ENCODE measurements around the gene ERN1. TPM values are rescaled to one million over a fixed set of nuclear protein-coding genes. Genes with fewer than 3 reads are reported as not detected.
A peak's percentile ranks its signal among the peaks of the same experiment; 100 is the strongest.

Gene ERN1
- total and polyA plus RNA-seq, 4 donors = 8.3 to 34.2 (median 19.4) TPM

- no peak overlapping the region for H3K27ac ChIP-seq (ENCODE audit: low read depth in 1 of 2, low read length in 1 of 2)
- TF ChIP-seq CTCF (IDR thresholded peaks at IDR 0.05; ENCODE audit: control extremely low read depth, extremely low read depth) = no peak
- peaks cover 0 to 14% (median 10%) of the 10 kb centered on the region in 5 donors for H3K4me1 ChIP-seq (ENCODE audit: control insufficient read depth in 5 of 5, insufficient read depth in 5 of 5, low read length in 5 of 5)
- no peaks in the 10 kb centered on the region for H3K27me3 ChIP-seq (ENCODE audit: control insufficient read depth in 3 of 3, insufficient read depth in 3 of 3, low read length in 2 of 3)
- DNase-seq (no peak), ATAC-seq (ENCODE audit: insufficient read depth, low FRiP score) (no peak)
- H3K9ac ChIP-seq (ENCODE audit: insufficient read depth in 1 of 2, low read length in 2 of 2) = no peak overlapping the region
- H3K36me3 ChIP-seq (ENCODE audit: control insufficient read depth in 4 of 4, insufficient read depth in 4 of 4, low read length in 4 of 4) = peaks cover 0 to 15% (median 3%) of the 10 kb centered on the region in 4 donors
- H3K4me3 ChIP-seq = no peak overlapping the region
- H3K9me3 ChIP-seq (ENCODE audit: control insufficient read depth in 4 of 4, insufficient read depth in 3 of 4, low read length in 3 of 4) = no peaks in the 10 kb centered on the region
- 80% methylated on average over 6 of the region's 6 CpGs for WGBS, 2 donors
Observed at GRCh38 chr17:64163468-64163867, 33.5 kb upstream of the ERN1 start.

- ATAC-seq (ENCODE audit: insufficient read depth, low FRiP score) (no peak), DNase-seq (no peak)
- Histone ChIP-seq H3K36me3 (ENCODE audit: control insufficient read depth in 4 of 4, insufficient read depth in 4 of 4, low read length in 4 of 4) (peaks cover 0 to 17% (median 3%) of the 10 kb centered on the region in 4 donors), H3K27ac (ENCODE audit: low read depth in 1 of 2, low read length in 1 of 2) (peak overlapping the region in 1 of 2 donors; percentile 37), H3K9me3 (ENCODE audit: control insufficient read depth in 4 of 4, insufficient read depth in 3 of 4, low read length in 3 of 4) (no peaks in the 10 kb centered on the region), H3K9ac (ENCODE audit: insufficient read depth in 1 of 2, low read length in 2 of 2) (no peak overlapping the region), H3K27me3 (ENCODE audit: control insufficient read depth in 3 of 3, insufficient read depth in 3 of 3, low read length in 2 of 3) (no peaks in the 10 kb centered on the region), H3K4me3 (no peak overlapping the region), H3K4me1 (ENCODE audit: control insufficient read depth in 5 of 5, insufficient read depth in 5 of 5, low read length in 5 of 5) (peaks cover 0 to 20% (median 10%) of the 10 kb centered on the region in 5 donors)
- 88% methylated on average over 2 of the region's 2 CpGs for WGBS, 2 donors
- no peak for TF ChIP-seq CTCF (IDR thresholded peaks at IDR 0.05; ENCODE audit: control extremely low read depth, extremely low read depth)
Observed at GRCh38 chr17:64162554-64162953, 32.6 kb upstream of the ERN1 start.

- H3K27ac ChIP-seq (ENCODE audit: low read depth in 1 of 2, low read length in 1 of 2) = no peak overlapping the region
- peaks cover 5 to 25% (median 10%) of the 10 kb centered on the region in 5 donors for H3K4me1 ChIP-seq (ENCODE audit: control insufficient read depth in 5 of 5, insufficient read depth in 5 of 5, low read length in 5 of 5)
- ATAC-seq (ENCODE audit: insufficient read depth, low FRiP score) = no peak
- H3K9me3 ChIP-seq (ENCODE audit: control insufficient read depth in 4 of 4, insufficient read depth in 3 of 4, low read length in 3 of 4) = no peaks in the 10 kb centered on the region
- H3K27me3 ChIP-seq (ENCODE audit: control insufficient read depth in 3 of 3, insufficient read depth in 3 of 3, low read length in 2 of 3) = no peaks in the 10 kb centered on the region
- no peak overlapping the region for H3K9ac ChIP-seq (ENCODE audit: insufficient read depth in 1 of 2, low read length in 2 of 2)
- 67 to 80% methylated on average over 6 of the region's 6 CpGs for WGBS, 2 donors
- H3K36me3 ChIP-seq (ENCODE audit: control insufficient read depth in 4 of 4, insufficient read depth in 4 of 4, low read length in 4 of 4) = peaks cover 0 to 11% (median 3%) of the 10 kb centered on the region in 4 donors
- no peak for DNase-seq
- H3K4me3 ChIP-seq = no peak overlapping the region
- no peak for TF ChIP-seq CTCF (IDR thresholded peaks at IDR 0.05; ENCODE audit: control extremely low read depth, extremely low read depth)
Observed at GRCh38 chr17:64161380-64162176, 31.6 kb upstream of the ERN1 start.
